HG02759 (cell line): ENCODE measurements around the gene RRP8.

Experiments
- ATAC-seq: cut with Tn5 transposase; IDR thresholded peaks from one replicate; pipeline ENCODE4 v1.9.1; 2021; ENCODE audit warnings: mild to moderate bottlenecking, moderate library complexity; ENCODE audit not compliant: unreplicated experiment

Gene RRP8

DNA sequence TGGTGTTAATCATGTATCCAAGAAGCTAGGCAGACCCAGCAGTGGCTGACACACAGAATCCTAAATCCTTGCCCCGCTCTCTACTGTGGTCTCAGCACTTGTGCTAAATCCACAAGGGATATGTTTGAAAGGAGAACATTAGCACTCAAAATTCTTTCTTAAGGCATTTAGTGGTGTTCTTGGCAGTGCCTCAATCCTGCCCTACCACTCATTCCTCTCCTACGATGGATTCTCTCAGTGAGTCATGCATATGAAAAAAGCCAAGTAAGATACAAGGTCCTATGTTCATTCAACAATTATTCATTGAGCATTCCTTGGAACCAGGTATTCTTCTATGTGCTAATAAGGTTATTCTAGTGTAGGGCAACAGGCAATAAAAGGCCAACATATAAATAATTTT lies 31.2 kb downstream of the RRP8 start:
- no peak for ATAC-seq

DNA sequence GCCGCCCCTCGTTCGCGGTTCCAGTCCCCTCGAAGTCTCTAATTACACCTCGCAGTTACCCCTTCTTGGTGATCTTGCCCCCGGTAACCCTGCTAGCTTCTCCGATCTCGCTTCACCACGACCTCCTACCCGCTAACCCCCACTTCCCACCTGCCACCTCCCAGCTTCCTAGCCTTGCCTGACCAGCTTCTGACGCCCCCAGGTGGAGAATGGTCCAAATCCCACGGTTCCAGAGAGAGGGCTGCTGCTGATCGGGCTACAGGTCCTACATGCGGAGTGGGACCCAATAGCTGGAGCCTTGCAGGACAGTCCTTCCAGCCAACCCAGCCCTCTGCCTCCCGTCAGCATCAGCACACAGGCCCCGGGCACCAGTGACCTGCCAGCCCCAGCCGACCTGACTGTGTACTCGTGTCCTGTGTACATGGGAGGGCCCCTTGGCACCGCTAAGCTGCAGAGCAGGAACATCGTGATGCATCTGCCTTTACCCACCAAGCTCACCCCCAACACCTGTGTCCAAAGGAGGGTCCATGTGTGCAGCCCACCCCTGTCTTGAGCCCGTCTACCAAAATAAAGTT lies 31.9 kb downstream of the RRP8 start:
- no peak for ATAC-seq

DNA sequence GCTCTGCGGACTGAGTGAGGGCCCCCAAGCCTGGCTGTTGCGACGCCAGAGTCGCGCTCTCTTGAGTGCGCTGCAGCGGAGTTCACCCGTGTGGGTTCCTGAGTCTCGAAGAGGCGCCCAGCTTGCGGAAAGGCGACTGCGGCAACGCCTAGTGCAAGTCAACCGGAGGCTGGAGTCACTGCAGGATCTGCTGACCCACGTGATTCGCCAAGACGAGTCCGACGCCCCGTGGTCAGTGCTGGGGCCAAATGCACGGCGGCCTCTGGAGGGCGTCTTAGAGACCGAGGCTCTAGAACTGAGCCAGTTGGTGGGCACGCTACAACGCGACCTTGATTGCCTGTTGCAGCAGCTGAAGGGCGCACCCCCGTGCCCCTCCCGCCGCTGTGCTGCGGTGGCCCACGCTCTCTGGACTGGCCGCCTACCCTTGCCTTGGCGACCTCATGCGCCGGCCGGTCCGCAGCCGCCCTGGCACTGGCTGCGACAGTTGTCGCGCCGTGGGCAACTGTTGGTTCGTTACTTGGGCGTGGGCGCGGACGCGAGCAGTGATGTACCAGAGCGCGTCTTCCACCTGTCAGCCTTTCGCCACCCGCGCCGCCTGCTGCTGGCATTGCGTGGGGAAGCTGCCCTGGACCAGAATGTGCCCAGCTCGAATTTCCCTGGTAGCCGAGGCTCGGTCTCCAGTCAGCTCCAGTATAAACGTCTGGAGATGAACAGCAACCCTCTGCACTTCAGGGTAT lies 32.6 kb downstream of the RRP8 start:
- no peak for ATAC-seq

GRCh38 chr11:6569706-6570105 lies 33.7 kb downstream of the RRP8 start:
- no peak for ATAC-seq

- ATAC-seq = no peak
These were observed 35.1 kb downstream of the RRP8 start for GRCh38 chr11:6568191-6568918.

DNA sequence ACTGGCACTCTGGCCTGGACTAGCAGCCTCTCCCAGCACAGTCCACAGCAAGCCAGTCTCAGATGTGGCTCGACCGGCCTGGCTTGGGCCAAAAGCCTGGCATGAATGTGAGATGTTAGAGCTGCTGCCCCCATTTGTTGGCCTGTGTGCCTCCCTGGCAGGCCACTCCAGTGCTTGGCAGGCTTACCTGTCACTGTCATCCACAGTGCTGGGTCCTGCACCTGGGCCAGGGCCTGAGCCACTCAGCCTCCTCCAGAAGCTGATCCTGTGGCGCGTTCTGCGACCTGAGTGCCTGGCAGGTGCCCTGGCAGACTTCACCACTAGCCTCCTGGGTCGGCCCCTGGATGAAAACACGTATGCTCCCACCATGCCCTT lies 36.1 kb downstream of the RRP8 start:
- ATAC-seq = no peak

DNA sequence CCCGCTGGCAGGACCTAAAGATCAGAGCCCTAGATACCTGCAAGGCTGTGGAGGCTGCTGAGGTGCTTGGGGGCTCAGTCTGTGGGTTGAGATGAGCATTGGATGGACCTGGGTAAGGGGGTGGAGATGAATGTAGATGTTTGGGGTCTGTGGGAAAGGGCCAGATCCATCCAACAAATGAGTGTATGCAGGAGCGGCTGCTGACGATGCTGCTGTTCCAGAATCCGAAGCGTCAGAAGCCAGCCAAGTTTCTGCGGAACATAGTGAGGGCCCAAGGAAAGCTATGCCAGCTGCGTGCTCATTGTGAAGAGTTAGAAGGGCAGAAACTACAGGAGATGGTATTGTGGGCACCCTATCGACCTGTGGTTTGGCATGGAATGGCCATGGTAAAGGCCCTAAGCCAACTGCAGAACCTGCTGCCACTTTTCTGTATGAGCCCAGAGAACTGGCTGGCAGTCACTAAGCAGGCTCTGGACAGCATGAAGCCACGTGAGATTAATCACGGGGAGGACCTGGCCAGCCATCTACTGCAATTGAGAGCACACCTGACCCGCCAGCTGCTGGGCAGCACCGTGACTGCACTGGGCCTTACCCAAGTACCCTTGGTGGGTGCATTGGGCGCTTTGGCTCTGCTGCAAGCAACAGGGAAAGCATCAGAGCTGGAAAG lies 36.6 kb downstream of the RRP8 start:
- ATAC-seq = no peak

DNA sequence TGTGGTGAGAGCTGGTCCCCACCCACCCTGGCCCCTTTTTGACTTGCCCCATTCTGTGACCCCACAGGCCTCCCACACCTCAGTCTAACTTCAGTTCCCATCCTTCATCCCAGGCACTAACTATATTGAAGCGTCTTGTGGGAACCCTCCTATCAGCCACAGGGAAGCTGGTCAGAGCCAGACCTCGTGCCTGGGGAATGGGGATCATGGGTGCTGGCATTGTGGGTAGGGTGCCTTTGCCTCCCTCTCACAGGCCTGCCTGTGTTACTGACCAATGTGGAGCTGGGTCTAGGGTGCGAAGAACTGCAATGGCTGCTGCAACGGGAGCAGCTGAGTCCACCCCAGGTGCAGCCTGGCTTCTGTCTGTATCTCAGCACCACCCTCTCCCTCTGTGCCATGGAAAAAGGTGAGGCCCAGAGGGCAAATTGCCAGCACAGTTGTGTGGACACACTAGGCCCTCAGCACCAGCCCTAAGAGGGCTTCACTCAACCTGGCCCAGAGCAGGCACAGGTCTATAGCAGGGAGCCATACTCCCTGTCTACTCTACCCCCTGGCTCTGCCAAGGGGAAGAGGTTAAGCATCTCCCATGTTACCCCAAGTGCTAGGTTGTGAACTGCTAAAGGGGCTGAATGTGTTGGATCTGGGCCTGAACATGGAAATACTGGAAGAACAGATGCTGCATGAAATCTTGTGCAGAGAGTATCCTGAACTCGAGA lies 37.3 kb downstream of the RRP8 start:
- no peak for ATAC-seq

DNA sequence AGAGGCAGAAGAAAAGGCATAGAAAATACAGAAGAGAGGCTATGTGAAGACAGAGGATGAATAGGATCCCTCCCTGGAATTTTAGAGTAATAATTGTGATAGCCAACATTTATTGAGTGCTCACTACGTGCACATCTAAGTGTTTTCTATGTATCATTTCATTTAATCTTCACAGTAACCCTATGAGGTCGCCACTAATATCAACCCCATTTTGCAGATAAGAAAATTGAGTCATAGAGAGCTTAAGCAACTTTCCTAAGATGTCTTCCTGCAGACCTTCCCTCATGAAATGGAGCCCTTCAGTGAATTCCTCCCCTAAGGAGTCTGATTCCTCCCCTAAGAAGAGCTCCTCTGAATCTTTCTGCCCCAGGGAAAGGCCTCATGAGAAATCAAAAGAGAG lies 38.1 kb downstream of the RRP8 start:
- no peak for ATAC-seq

GRCh38 chr11:6563667-6564066 lies 39.7 kb downstream of the RRP8 start:
- no peak for ATAC-seq

GRCh38 chr11:6563121-6563619 lies 40.2 kb downstream of the RRP8 start:
- ATAC-seq = no peak

DNA sequence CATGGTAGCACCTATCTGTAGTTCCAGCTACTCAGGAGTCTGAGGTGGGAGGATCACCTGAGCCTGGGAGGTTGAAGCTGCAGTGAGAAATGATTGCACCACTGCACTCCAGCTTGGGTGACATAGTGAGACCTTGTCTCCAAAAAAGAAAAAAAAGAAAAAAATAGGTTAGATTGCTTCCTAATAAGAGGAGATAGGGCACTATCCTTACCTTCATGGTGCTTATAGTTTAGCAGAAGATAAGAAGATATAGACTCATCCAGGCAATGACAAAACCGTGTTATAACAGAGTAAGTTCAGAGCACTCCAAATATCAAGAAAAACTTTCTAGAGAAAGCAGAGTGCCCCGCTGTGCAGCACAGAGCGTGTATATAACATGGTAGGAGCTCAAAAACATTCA lies 42.1 kb downstream of the RRP8 start:
- ATAC-seq = no peak

DNA sequence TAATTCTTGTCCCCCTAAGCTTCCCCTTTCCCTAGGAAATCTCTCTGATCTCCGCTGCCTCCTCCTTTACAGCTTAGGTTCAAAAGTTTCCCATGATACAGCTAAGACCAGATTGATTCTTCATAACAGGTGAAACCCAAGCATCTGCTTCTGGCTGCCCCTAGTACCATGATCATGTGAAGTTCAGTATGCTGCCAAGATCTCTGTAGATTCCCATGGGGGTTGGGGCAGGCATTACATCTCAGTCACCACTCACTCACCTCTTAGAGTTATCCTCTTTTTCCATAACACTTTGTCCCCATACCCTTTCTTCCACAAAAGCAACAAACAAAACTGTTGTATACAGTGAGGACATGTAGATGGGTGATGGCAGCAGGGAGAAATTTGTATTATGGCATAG lies 44.0 kb downstream of the RRP8 start:
- ATAC-seq = no peak

DNA sequence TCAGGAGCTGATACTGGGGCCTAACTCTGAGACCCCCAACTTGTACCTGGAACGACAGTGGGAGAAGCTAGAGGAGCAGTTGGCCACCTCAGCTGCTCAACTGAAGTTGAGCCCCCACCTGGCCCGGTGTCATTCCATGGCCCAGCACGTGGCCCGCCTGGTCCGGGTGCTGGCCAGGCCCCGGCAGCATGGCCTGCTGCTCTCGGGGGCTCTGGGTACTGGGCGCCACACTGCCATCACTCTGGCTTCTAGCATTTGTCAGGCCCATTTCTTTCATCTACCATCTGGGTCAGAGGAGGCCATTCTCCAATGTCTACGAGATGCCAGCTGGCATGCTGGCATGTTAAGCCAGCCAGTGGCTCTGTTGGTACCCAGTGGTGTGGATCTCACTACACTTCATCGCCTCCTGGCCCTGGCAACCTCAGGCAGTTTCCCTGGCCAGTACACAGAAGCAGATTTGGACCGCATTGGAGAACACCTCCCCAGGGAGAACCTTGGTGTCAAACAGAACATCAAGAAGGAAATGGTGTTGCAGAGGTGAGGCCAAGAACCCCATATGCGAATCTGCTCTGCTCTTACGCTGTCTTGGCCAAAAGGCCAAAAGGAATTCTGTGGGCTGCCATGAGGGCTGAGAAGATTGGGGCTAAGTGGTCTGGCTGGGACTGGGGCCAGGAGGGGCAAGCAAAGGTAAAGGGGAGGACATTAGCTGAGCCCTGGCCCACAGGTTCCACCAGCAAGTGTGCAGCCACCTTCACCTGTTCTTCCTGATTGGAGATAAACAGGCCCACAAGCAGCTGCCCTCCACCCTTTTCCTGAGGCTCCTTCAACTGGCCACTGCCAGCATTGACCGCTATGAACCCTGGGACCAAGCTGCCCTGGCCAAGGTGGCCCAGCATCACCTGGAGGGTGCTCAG lies 45.4 kb downstream of the RRP8 start:
- no peak for ATAC-seq

- no peak for ATAC-seq
These were observed 46.4 kb downstream of the RRP8 start for GRCh38 chr11:6557063-6557462.

DNA sequence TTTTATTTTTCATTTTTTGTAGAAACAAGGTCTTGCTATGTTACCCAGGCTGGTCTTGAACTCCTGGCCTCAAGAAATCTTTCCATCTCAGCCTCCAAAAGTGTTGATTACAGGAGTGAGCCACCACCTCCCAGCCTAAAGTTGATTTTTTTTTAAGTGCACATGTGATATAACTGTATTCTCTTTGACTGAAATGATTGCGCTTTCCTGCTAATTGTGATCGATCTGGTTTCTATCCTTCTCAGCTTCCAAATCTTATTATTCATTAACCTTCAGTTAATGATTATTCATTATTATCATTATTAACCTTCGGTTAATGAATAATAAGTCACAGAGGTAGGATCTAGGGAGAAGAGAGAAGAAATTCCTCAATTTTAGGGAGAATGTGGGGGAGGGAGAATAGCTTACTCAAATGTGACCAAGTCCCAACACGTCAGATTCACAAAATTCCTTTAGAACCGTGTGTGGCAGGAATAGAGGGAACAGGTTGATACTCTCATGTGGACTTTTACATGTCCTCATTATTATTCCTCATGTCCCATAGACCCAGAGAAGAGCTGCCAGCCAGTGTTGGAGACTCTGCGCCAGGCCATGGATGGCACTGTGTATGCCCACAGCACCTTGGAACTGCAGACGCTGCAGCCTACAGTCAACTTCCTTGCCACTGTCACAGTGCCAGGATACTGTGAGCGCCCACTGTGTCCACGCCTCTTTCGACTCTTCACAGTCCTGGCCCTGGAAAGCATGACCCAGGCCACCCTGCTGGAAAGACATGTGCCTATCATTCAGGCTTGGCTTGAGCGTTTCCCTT lies 47.1 kb downstream of the RRP8 start:
- no peak for ATAC-seq

DNA sequence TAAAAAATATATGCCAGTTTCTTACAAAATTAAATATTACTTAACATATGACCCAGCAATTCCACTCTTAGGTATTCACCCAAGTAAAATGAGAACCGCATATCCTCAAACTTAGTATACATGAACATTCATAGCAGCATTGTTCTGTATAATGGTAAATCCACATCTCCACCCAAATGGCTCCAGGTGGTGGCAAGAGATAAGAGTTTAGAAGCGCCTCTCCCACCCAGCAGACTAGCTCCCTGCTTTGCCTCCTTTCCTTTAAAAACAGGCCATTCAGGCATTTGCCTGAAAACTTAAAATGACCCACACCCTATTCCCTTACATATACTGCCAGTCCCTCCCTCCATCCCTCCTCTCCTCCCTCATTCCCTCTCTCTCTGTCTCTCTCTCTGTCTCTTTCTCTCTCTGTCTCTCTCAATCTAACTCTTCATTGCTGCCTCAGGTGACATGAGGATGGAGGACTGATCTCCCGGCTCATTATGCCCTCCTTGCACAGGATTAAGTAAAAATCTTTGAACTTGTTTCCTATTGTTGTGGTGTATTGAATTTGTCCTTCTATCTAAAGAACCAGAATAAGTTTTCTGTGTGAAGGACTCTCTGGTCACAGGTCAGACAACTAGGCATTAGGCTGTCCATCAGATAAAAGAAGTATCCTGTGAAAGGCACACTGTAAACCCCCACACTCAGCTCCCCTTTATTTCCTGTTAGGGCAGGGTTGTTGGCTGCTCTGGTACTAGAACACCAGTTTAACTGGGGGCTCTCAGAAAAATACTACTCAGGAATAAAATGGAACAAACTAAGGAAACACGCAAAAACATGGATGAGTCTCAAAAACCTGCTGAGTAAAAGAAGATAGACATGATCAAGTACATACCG lies 48.3 kb downstream of the RRP8 start:
- ATAC-seq = no peak

DNA sequence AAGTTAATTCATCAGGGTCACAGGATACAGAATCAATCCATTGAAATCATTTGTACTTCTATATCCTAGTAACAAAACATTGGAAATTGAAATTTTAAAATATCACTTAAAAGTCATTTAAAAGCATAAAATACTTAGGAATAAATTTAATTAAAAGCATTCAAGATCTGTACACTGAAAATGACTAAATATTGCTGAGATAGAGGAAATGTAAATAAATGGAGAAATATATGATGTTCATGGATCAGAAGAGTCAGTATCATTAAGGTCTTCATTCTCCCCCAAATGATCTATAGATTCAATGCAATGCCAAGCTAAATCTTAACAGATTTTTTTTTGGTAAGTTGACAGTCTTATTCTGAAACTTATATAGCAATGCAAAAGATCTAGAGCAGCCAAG lies 49.8 kb downstream of the RRP8 start:
- ATAC-seq = no peak
